Smooth muscle cell (in vitro differentiated cells): ENCODE measurements around the gene SPAG9. TPM values are rescaled to one million over a fixed set of nuclear protein-coding genes. Genes with fewer than 3 reads are reported as not detected.

Source experiments
- DNase-seq: peaks from one replicate; lab custom pipeline; 2025; ENCODE audit not compliant: unreplicated experiment; lab: John Stamatoyannopoulos, UW
- H2AFZ ChIP-seq: fragments of 200-600 bp; sonication (generic); 2 replicates; pipeline ENCODE4 v1.6.0; 2016; ENCODE audit warnings: antibody characterized with exemption, low read depth, mild to moderate bottlenecking
- H3F3A ChIP-seq: fragments of 200-600 bp; sonication (generic); 2 replicates; pipeline ENCODE4 v1.6.0; 2017; ENCODE audit warnings: antibody characterized with exemption, low read depth
- H3K27ac ChIP-seq: fragments of 200-600 bp; sonication (generic); 2 replicates; pipeline ENCODE4 v1.5.1; 2016; ENCODE audit warnings: low read depth, mild to moderate bottlenecking
- H3K27me3 ChIP-seq: fragments of 200-600 bp; sonication (generic); 2 replicates; pipeline ENCODE4 v1.6.1; 2016; ENCODE audit warnings: low read depth, mild to moderate bottlenecking
- H3K36me3 ChIP-seq: fragments of 200-600 bp; sonication (generic); 2 replicates; pipeline ENCODE4 v1.5.1; 2016; ENCODE audit warnings: low read depth
- H3K4me1 ChIP-seq: fragments of 200-600 bp; sonication (generic); 2 replicates; pipeline ENCODE4 v1.5.1; 2016; ENCODE audit warnings: low read depth
- H3K4me2 ChIP-seq: fragments of 200-600 bp; sonication (generic); 2 replicates; pipeline ENCODE4 v1.6.0; 2016; ENCODE audit warnings: mild to moderate bottlenecking
- H3K4me3 ChIP-seq: fragments of 200-600 bp; sonication (generic); 2 replicates; pipeline ENCODE4 v1.5.1; 2016; ENCODE audit warnings: mild to moderate bottlenecking
- H3K79me2 ChIP-seq: fragments of 200-600 bp; sonication (generic); 2 replicates; pipeline ENCODE4 v1.6.0; 2016; ENCODE audit warnings: low read depth, mild to moderate bottlenecking
- H3K9ac ChIP-seq: fragments of 200-600 bp; sonication (generic); 2 replicates; pipeline ENCODE4 v1.6.0; 2016; ENCODE audit warnings: low read depth
- H3K9me3 ChIP-seq: fragments of 200-600 bp; sonication (generic); replicated peaks from 2 replicates; pipeline ENCODE4 v1.5.1; 2016; ENCODE audit warnings: low read depth
- H4K20me1 ChIP-seq: fragments of 200-600 bp; sonication (generic); 2 replicates; pipeline ENCODE4 v1.6.0; 2016; ENCODE audit warnings: low read depth
- CTCF ChIP-seq: fragments of 200-600 bp; sonication (generic); IDR thresholded peaks from 2 replicates; pipeline ENCODE4 v1.5.1; 2017; ENCODE audit warnings: borderline replicate concordance, mild to moderate bottlenecking, antibody characterized with exemption; ENCODE audit not compliant: insufficient read depth, poor library complexity, severe bottlenecking
- WGBS: methylation state at CpG from one replicate; pipeline ENCODE4 v1.1.7; 2016; ENCODE audit warnings: low lambda C conversion rate; 5-methylcytosine and 5-hydroxymethylcytosine counted together
- polyA plus RNA-seq: library from polyadenylated mRNA; unstranded; fragments of >200 nt; fragmentation: Nextera tagmentation; extraction: Ambion mirVana; gene quantifications from 2 replicates; pipeline ENCODE4 v1.2.1, GENCODE V29; 2016
- total RNA-seq: library from RNA; depleted of rRNA; stranded (reverse); fragments of >200 nt; gene quantifications from 2 replicates; pipeline ENCODE4 v1.2.3, GENCODE V29; 2014

Gene SPAG9
- total and polyA plus RNA-seq, 2 experiments from 2014 or later = 29.1 to 64.8 TPM

- Histone ChIP-seq H3F3A (no peaks in the 10 kb centered on the region), H3K9ac (no peak overlapping the region), H2AFZ (no peak overlapping the region), H3K9me3 (no peaks in the 10 kb centered on the region), H3K36me3 (no peaks in the 10 kb centered on the region), H3K4me2 (no peak overlapping the region), H3K27ac (no peak overlapping the region), H3K27me3 (no peaks in the 10 kb centered on the region), H3K4me1 (peaks cover 4% of the 10 kb centered on the region), H4K20me1 (no peaks in the 10 kb centered on the region), H3K4me3 (no peak overlapping the region), H3K79me2 (no peaks in the 10 kb centered on the region)
- no peak for DNase-seq
- no peak for TF ChIP-seq CTCF
- WGBS = 95% methylated on average over 2 of the region's 2 CpGs
Observed at GRCh38 chr17:50959341-50959740, 161.3 kb downstream of the SPAG9 start.

- H3K9ac ChIP-seq = no peak overlapping the region
- no peak for DNase-seq
Observed at GRCh38 chr17:50957600-50958575, 162.8 kb downstream of the SPAG9 start.

GRCh38 chr17:50956750-50957523 is 163.7 kb downstream of the SPAG9 start:
- H3K27ac ChIP-seq = no peak overlapping the region
- no peak for DNase-seq
- TF ChIP-seq CTCF = peak; percentile 69
- no peaks in the 10 kb centered on the region for H3F3A ChIP-seq
- H3K36me3 ChIP-seq = no peaks in the 10 kb centered on the region
- no peaks in the 10 kb centered on the region for H4K20me1 ChIP-seq
- no peak overlapping the region for H2AFZ ChIP-seq
- no peaks in the 10 kb centered on the region for H3K9me3 ChIP-seq
- WGBS = 44% methylated on average over 13 of the region's 13 CpGs
- H3K79me2 ChIP-seq = no peaks in the 10 kb centered on the region
- H3K27me3 ChIP-seq = no peaks in the 10 kb centered on the region
- H3K4me2 ChIP-seq = no peak overlapping the region
- H3K4me3 ChIP-seq = no peak overlapping the region
- H3K4me1 ChIP-seq = peaks cover 15% of the 10 kb centered on the region
- no peak overlapping the region for H3K9ac ChIP-seq

More at GRCh38 chr17:50957600-50958575, 162.8 kb downstream of the SPAG9 start:
- no peaks in the 10 kb centered on the region for H3F3A ChIP-seq
- no peak overlapping the region for H2AFZ ChIP-seq
- peaks cover 15% of the 10 kb centered on the region for H3K4me1 ChIP-seq
- WGBS = 86% methylated on average over 15 of the region's 15 CpGs
- no peak overlapping the region for H3K4me3 ChIP-seq
- no peak overlapping the region for H3K4me2 ChIP-seq
- no peaks in the 10 kb centered on the region for H4K20me1 ChIP-seq
- no peaks in the 10 kb centered on the region for H3K79me2 ChIP-seq
- no peak for TF ChIP-seq CTCF
- H3K9me3 ChIP-seq = no peaks in the 10 kb centered on the region
- H3K27me3 ChIP-seq = no peaks in the 10 kb centered on the region
- peak overlapping the region; percentile 25 for H3K27ac ChIP-seq
- H3K36me3 ChIP-seq = no peaks in the 10 kb centered on the region
